IPS-NIHi11 (cell line): Measurements from ENCODE around the gene ABCA1.
"Not testable (repeated sequence)": the region's sequence is repeated elsewhere in the genome, so short reads cannot be mapped to it uniquely, and the experiment has no call there.

Experiments used
- DNase-seq: peaks from one replicate; pipeline ENCODE4 v3.0.0; 2012; ENCODE audit warnings: mixed read lengths, low spot score

ABCA1 gene

DNA sequence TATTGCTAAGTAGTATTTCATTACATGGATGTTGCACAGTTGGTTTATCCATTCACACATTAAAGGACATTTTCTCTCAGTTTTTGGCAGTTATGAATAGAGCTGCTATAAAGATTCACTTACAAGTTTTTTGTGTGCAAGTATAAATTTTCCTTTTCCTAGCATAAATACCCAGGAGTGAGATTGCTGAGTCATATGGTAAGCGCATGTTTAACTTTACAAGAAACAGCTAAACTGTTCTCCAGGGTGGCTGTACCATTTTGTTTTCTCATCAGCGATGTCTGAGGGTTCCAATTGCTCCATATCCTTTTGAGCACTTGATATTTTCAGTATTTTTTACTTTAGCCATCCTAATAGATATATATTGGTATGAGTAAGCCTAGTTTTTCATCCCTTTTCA lies 16.4 kb upstream of the ABCA1 start:
- DNase-seq: no peak

DNA sequence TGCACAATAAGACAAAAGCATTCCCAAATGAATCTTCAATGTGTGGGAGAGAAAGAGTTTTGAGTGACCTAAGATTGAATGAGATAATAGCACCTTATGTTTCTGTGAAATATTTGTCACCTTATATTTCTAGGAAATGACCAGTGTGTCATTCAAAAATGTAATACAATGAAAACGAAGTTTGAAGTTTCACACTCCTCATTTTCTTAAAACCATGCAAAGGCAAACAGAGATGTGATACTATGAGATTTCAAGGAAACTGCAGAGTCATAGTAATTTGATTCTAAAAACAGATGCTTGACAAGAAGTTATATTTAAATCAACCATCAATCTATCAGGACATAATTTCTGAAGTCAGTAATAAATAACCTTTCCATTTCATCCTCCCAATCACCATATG lies 13.6 kb upstream of the ABCA1 start:
- no peak for DNase-seq

DNA sequence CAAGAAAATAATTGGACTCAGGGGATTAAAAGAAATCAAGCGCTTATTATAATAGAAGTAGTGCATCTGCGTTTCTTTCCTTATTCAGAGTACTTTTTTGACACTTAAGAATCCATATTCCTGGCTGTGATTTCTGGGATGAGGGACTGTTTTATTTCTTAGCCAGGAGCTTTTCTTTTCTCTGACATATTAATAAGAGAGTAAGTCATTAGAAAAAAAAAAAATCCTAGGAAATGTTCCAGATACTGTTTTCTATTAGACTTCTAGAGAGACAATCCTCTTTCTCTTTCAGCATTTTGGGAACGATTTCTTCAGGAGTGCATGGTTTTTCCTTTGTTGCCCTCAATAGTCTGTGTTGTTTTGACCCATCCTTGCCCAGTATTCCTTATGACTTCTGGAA lies 8.3 kb upstream of the ABCA1 start:
- no peak for DNase-seq

DNA sequence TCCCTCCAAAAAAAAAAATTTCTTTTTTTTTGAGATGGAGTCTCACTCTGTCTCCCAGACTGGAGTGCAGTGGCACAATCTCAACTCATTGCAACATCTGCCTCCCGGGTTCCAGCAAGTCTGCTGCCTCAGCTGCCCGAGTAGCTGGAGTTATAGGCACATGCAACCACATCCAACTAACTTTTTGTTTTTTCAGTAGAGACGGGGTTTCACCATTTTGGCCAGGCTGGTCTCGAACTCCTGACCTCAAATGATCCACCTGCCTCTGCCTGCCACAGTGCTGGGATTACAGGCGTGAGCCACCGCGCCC lies 7.5 kb upstream of the ABCA1 start:
- not testable (repeated sequence) for DNase-seq

DNA sequence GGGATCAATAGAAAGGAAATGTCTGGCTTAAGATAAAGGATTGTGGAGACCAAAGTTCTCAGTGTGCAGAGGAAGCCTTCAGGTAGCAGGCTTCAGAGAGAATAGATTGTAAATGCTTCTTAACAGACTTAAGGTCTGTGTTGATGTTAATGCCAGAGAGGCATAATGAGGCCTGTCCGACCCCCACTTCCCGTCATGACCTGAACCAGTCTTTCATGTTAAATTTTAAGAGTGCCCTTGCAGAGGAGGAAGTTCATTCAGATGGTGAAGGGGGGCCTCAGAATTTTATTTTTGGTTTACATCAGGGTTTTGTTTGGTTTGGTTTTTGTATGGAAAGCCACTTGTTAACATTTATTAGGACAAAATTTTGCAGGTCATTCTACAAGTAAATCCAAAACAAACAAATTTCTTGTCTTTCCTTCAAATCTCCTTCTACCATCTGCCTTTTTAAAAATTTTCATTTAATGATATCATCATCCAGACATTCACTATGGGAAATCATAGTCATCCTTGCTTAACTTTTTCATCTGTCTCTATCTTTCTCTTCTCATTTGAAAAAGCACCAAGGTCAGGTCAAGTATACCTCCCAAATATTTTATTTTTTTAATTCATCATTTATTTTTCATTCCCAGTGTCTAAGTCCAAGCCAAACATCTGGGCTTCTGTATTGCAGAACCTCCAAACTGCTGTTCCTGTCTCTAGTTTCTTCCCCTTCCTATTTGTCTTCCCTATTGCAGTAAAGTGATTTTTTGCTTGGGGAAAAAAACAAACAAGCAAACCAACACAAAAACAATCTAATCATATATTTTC lies 6.9 kb upstream of the ABCA1 start:
- no peak for DNase-seq

DNA sequence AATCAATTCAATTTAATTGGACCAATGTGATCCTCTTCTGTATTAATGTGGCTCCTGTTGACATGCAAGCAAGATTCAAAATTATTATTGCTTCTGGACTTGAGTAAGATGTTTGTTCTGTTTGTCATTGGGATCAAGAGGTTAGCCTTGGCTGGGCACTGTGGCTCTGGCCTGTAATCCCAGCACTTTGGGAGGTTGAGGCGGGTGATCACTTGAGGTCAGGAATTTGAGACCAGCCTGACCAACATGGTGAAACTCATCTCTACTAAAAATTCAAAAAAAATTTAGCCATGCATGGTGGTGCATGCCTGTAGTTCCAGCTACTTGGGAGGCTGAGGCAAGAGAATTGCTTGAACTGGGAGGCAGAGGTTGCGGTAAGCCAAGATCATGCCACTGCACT lies 5.1 kb upstream of the ABCA1 start:
- not testable (repeated sequence) for DNase-seq

DNA sequence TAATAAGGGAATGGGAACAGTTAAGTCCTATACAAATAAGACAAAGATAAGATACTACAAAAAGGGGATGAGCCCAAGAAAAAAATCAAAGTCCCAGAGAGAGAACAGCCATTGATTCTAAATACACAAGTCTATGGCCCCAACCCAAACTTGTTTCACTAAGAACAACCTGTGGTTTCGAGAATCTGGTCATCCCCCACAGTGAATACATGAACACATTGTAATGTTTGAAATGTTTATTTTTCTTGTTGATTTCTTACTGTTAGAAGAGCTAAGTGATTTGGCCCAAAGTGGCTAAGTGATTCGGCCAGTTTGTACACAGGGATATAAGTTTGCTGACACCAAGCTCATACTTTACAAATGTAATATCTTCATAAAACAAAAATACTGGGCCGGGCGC lies 3.3 kb upstream of the ABCA1 start:
- DNase-seq: no peak

DNA sequence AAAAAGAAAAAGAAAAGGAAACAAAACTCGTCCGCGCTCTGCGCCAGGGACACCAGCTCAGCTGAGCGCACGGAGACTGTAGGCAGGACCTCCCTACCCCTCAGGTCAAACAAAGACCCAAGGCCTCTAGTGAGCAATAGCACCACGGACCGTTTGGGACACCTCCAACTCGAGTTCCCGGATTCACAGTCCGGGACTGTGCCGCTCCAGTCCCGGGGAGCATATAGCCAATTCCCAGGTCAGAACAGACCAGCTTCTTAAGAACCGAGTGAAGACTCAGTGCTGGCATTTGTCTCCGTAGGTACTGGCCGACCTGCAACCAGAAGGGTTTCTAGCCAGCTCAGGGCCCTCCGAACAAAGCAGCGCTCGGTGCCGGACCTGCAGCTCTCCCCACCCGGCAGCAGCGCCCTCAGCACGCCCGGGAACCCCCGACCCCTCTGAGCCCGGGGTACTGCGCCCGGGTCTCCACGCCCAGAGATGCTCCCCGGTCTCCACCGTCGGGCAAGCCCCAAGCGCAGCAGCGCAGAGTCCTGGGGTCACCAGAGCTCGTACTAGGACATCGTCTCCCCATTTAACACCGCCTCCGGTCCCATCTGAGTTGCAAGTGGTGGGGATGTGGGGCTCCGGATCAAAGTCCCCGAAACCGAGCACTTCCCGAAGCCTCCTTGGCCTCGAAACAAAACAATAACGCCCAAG lies 591 bp downstream of the ABCA1 start:
- DNase-seq: peak; percentile 31

DNA sequence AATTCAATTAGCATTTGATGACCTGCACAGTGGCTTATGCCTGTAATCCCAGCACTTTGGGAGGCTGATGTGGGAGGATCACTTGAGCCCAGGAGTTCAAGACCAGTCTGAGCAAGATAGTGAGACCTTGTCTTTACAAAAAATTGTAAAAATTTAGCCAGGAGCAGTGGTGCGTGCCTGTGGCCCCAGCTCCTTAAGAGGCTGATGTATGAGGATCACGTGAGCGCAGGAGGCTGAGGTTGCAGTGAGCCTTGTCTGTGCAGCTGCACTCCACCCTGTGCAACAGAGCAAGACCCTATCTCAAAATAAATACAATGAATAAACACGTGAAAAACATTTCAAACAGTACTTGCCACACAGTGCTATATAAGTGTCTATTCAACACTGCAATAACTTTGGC lies 4.2 kb downstream of the ABCA1 start:
- no peak for DNase-seq

DNA sequence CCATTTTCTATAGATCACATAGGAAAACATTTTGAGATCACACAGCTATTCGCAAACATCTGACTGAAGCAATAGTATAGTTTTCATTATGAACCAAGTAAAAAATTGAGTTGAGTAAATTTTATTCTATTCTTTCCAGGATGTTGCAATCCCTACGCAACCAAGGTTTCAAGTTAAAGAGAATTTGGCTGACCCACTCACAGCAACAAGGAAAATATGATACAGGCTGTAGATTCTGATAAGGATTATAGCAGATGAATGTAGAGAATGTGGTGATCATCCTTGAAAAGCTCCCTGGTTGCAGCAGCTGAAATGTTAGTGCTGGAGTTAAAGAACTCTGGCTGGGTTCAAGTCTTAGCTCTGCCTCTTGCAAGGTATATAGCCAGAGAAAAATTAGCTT lies 4.7 kb downstream of the ABCA1 start:
- no peak for DNase-seq

DNA sequence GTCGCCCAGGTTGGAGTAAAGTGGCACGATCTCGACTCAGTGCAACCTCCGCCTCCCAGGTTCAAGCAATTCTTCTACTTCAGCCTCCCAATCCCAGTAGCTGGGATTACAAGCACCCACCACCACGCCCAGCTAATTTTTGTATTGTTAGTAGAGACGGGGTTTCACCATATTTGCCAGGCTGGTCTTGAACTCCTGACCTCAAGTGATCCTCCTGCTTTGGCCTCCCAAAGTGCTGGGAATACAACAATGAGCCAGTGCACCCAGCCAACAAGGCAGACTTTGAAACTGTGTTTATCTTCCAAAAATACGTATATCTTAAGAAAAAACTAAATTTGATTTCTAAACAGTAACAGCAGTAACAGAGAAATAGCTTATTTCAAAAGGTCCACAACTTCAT lies 5.2 kb downstream of the ABCA1 start:
- DNase-seq: not testable (repeated sequence)

DNA sequence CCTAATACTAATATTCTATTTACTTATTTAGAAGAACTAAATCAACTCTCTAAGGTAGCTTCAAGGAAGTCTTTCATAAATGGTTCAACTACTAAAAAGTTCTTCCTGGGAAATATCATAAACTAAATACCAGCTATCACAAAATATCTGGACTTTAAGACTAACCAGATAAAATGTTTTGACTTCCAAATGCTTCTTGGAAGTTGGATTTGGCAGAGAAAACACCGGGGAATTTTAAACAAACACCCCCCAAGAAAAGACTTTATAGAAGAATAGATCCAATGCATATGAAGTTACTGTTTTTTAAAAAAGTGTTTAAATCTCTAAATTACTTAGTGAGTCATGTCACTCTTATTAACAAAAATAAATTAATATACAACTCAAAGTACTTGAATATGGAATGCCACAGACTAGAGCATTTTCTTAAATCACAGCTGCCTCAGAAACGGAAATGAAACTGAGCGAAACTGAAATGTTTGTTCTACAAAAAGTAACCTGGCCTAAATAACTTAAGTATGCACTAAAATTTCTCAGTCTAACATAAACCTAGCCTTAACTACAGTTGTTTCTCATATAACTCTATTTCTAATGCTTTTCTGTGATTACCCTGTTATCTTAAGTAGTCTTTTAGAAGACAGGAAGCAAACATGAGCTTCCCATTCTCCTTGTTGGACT lies 6.8 kb downstream of the ABCA1 start:
- DNase-seq: no peak

DNA sequence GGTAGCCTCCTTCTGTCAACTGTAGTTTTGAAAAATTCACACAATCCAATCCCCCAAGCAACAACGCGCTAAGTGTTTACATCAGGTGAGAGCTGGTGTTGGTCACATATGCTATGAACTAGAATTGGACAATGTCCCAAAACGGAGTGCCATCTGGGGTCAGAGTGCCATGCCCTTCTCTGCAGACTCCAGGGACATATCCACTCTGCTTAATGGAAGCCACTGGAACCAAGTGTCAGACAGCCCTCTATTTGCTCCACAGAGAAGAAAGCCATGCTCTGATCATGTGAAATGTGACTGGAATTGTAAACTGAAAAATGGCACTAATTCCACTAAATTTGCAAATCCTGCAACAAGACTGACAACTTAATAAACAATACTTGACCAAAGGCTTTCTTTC lies 12.2 kb downstream of the ABCA1 start:
- DNase-seq: no peak

DNA sequence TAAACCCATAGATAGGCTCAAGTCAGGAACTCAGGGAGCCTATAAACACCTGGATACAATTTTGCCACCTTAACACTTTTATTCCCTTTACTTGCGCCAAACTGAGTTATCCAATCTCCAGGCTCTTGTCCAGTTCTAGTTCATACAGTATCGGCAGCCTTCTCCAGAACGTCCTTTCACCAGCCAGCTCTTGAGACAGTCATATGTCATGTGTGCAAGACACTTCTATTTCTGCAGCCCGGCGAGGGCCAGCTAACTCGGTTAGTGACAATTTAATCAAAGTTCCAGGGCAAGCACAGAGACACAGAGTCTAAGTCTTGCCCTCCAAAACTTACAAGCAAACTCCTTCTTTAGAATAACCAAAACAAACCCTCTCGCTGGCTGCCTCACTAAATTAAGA lies 12.9 kb downstream of the ABCA1 start:
- DNase-seq: no peak

DNA sequence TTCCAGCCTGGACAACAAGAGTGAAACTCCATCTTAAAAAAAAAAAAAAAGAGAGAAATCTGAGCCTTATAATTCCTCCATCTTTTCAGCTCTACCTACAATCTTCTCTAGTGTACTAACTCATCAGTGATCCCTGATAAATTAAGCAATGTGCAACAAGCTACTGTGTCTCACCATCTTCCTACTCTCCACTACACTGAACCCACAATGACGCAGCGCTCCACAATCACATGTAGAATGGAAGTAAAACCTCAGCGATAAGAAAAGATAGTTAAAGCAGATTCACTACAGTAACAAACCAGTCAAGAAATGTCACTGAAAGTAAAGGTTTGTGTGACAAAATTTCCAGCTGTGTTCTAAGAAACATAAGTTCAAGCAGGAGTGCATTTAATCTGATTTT lies 13.5 kb downstream of the ABCA1 start:
- no peak for DNase-seq

DNA sequence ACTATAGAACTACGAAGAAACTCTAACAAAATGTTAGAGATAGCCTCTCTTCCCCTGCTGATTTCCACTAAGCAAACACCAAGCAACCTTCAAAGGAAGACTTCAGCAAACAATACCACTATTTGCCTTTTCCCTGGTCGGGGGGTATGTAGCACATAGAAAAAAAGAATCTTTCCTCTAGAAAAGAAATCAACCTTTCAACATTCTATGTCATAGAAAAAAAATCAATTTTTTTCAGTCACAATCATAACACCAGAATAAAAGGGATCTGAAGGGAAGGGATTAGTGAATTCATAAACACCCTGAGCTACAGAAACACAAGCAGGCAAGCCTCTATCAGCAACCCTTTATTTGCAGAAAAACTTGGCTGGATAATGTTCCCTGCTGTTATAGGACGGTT lies 15.3 kb downstream of the ABCA1 start:
- no peak for DNase-seq

DNA sequence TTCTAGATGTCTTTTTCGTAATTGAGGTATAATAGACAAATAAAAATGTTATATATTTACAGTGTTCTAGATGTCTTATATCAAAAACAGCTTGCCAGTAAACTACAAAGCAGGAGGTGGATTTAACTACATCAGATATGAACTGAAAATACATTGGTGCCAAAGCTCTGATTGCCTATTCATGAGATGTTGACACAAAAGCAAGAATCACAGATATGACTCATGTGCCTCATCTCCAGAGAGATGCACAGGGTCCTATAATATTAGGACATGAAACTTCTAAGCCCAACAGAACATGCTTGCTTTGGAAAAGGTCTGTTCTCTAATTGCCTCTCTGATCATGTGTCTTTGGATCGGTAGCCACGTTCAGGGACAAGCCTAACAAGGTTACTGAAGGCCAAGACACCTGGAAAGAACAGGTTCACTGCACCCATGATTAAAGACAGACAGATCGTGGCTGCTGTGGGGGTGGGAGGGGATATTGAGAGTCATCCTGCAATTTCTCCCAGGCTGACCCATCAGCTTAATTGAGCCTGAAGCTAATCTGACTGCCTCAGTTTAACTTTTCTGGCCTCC lies 16.8 kb downstream of the ABCA1 start:
- DNase-seq: no peak

DNA sequence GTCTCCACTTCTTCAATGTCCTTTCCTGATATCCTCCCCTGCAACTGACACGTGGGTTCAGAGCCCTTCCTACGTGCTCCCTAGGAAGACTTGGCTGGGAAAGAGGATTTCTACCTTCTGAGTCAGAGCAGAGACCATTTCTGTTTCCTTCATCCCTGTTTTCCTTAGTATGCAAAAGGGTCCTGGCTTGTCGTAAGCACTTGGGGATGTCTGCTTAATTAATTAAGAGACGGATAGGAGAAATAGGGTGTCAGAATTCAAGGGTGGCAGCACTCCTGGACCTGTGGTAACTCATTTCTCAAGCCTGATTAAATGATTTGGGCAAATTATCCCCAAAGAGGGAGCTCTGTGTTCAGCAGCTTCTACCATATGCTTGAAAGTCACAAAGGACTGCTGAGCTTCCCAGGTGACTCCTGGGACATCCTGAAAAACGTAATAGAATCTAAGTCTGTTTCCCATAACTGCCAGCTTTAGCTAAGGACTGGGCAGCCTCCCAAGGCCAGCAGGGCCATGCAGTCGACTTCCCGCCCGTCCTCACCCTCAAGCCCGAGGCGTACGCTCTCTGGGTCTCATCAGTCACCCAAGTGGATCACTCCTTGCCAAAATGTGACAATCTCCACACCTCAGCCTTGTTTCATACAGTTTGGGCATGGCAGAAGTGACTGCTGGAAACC lies 20.5 kb downstream of the ABCA1 start:
- no peak for DNase-seq

DNA sequence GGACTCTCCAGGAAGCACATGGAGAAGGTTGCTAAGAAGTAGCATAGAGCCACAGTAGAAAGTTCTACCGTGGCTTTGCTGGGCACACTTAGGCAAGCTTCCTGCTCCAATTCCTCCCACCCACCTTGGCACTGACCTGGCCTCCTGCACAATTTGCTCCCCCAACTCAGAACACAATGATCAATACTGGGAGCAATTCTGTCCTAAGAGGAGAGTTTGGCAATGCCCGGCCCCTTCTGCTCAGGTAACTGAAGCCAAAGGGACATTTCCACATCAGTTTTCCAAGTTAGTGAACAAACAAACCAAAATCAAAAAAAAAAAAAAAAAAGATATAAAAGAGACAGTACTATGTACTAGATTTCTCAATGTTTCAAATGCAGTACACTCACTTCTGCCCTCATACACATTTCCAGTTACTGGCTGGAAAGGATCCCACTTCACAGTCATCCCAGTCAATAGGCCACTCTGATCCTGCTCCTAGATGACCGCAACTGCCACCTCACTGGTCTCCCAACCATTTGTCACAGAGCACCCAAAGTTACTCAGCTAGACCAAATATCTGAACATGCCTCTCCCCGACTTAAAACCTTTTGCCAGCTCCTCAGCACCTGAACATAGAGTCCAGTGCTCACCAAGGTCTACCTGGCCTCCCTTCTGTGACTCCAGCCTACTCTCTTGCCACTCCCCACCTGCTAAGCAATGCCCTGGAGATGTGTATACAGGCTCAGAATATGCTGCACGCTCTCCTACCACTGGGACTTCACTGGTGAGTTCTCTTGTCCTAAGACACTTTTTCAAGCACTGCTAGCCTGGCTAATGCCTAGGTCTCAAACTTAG lies 21.3 kb downstream of the ABCA1 start:
- DNase-seq: no peak

DNA sequence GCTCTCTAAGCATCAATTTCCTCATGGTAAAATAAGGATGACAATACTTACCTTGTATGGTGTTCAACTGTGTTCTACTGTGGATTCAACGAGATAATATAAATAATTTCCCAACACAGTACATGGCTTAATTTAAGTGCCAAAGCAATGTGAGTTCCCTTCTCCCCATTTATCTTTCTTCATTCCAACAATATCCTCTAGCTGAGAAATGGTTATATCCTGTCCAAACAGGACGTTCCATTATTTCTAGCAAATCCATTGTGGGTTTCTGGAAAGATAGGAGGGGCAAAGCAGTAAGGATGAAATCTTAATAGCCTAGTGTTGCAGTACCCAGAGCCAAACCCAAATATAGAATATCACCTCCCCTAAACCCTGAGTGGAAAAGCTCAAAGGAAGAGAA lies 22.0 kb downstream of the ABCA1 start:
- no peak for DNase-seq

DNA sequence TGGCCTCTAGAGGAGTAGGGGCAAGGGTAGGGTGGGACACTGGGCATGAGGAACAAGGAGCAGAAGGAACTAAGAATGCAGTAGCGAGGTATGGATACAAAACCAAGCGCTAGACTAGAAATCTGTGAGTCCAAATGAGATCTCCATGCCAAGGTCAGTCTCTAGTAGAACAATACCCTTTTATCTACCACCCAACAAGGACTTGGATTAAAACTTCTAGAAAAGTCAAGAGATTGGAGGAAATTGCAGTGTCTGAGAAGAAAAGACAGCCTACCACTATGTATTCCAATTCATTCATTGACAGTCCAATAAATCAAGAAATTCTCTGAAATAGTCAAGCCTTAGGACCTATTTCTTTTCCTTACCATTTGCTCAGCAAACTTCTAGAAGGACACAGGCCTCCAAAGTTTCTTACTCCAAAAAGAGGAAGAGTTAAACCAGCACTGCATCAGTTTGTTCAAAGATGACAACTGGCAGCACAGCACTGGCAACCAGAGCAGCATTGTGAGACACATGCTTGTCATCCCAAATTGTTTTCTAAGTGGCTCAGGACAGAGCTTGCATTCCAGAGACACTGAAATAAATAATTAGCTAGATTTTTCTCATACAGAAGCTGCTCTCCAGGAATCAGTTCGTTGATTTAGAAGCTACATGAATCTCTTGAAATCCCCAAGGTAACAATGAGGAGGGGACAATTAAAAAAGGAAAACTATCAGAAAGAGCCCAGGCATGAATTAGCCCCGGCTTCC lies 22.6 kb downstream of the ABCA1 start:
- DNase-seq: no peak
